ENCODE results near the gene INSYN2B.
"Not testable (repeated sequence)": the region's sequence is repeated elsewhere in the genome, so short reads cannot be mapped to it uniquely, and the experiment has no call there.

The INSYN2B gene

GRCh38 chr5:169956126-169956525 is 24.2 kb downstream of the INSYN2B start:
- Mint-ChIP-seq H3K4me3 (no peak overlapping the region), H3K36me3 (ENCODE audit: low read depth) (peaks cover 41% of the 10 kb centered on the region), H3K27me3 (no peaks in the 10 kb centered on the region), H3K9me3 (no peaks in the 10 kb centered on the region), H3K27ac (no peak overlapping the region), H3K4me1 (ENCODE audit: low read depth) (no peaks in the 10 kb centered on the region)
- no peak for DNase-seq

GRCh38 chr5:169954786-169955185 is 25.5 kb downstream of the INSYN2B start:
- no peak overlapping the region for H3K27ac Mint-ChIP-seq

DNA sequence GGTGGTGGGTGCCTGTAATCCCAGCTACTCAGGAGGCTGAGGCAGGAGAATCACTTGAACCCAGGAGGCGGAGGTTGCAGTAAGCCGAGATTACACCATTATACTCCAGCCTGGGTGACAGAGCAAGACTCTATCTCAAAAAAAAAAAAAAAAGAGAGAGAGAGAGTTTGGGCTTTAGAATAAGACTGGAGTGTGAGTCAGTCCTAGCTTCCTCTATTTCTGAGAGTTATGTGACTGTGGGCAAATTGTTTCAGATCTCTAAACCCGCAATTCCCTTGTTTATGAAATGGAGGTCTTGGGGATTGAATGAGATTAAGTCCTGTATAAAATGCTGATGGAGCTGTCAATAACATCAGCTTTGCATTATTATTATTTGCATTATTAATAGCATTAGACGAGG is 27.1 kb downstream of the INSYN2B start:
- not testable (repeated sequence) for H3K4me1 Mint-ChIP-seq (ENCODE audit: low read depth); H3K4me3 Mint-ChIP-seq; H3K9me3 Mint-ChIP-seq; DNase-seq; H3K27me3 Mint-ChIP-seq; H3K27ac Mint-ChIP-seq
- peaks cover 59% of the 10 kb centered on the region for H3K36me3 Mint-ChIP-seq (ENCODE audit: low read depth)

More at GRCh38 chr5:169954786-169955185, 25.5 kb downstream of the INSYN2B start:
- Mint-ChIP-seq H3K27me3 (no peaks in the 10 kb centered on the region), H3K36me3 (ENCODE audit: low read depth) (peaks cover 46% of the 10 kb centered on the region), H3K9me3 (no peaks in the 10 kb centered on the region), H3K4me1 (ENCODE audit: low read depth) (no peaks in the 10 kb centered on the region), H3K4me3 (no peak overlapping the region)
- DNase-seq, result no peak

GRCh38 chr5:169950333-169950732 is 30.0 kb downstream of the INSYN2B start:
- DNase-seq, result no peak
- Mint-ChIP-seq H3K27ac (no peak overlapping the region), H3K9me3 (no peaks in the 10 kb centered on the region), H3K4me3 (no peak overlapping the region), H3K36me3 (ENCODE audit: low read depth) (peaks cover 76% of the 10 kb centered on the region), H3K4me1 (ENCODE audit: low read depth) (no peaks in the 10 kb centered on the region), H3K27me3 (no peaks in the 10 kb centered on the region)

DNA sequence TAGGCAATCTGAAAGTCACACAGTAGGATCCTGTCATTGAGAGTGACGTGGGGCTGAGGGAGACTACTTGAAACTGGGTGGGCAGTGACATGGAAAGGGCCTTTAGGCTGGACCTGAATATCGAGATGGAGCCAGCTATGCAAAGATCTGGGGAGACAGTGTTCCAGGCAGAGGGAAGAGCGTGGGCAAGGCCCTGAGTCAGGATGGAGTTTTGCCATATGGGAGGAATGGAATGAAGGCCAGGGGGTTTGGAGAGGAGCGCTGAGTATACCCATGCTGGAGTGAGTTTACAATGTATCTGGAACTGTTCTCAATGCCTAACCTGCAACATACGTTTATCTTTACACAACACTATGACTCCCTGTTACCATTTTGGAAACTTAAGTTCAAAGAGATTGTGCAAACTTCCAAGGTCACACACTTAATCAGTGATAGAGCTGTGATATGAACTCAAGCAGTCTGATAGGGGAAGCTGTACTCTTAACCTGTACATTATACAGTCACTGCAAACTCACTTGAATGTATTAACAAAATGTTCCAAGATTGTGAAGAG is 33.5 kb downstream of the INSYN2B start:
- H3K27me3 Mint-ChIP-seq, result no peaks in the 10 kb centered on the region
- no peaks in the 10 kb centered on the region for H3K9me3 Mint-ChIP-seq
- peaks cover 1% of the 10 kb centered on the region for H3K4me1 Mint-ChIP-seq (ENCODE audit: low read depth)
- no peak overlapping the region for H3K4me3 Mint-ChIP-seq
- DNase-seq, result no peak
- no peak overlapping the region for H3K27ac Mint-ChIP-seq
- H3K36me3 Mint-ChIP-seq (ENCODE audit: low read depth), result peaks cover 70% of the 10 kb centered on the region

DNA sequence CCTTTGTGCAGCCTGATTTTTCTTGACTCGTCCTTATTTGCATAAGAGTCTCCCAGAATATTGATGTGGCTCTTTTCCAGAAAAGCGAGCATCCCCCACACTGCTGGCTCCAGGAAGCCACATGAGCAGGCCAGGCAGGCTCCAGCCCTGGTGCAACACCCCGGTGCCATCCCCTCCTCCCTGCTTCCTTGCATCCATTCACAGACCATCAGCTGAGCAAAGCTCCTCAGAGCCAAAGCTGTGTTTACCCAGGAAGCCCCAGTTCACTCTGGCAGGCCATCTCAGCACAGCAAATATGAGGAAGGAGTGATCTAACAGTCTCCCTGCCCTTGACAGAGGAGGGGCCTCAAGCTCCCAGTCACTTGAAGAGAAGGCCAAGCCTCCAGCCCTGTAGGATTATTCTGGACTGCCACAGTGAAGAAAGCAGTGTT is 34.4 kb downstream of the INSYN2B start:
- H3K4me3 Mint-ChIP-seq, result no peak overlapping the region
- peaks cover 2% of the 10 kb centered on the region for H3K4me1 Mint-ChIP-seq (ENCODE audit: low read depth)
- no peak for DNase-seq
- no peaks in the 10 kb centered on the region for H3K27me3 Mint-ChIP-seq
- peaks cover 66% of the 10 kb centered on the region for H3K36me3 Mint-ChIP-seq (ENCODE audit: low read depth)
- H3K9me3 Mint-ChIP-seq, result no peaks in the 10 kb centered on the region
- H3K27ac Mint-ChIP-seq, result peak overlapping the region; percentile 55

DNA sequence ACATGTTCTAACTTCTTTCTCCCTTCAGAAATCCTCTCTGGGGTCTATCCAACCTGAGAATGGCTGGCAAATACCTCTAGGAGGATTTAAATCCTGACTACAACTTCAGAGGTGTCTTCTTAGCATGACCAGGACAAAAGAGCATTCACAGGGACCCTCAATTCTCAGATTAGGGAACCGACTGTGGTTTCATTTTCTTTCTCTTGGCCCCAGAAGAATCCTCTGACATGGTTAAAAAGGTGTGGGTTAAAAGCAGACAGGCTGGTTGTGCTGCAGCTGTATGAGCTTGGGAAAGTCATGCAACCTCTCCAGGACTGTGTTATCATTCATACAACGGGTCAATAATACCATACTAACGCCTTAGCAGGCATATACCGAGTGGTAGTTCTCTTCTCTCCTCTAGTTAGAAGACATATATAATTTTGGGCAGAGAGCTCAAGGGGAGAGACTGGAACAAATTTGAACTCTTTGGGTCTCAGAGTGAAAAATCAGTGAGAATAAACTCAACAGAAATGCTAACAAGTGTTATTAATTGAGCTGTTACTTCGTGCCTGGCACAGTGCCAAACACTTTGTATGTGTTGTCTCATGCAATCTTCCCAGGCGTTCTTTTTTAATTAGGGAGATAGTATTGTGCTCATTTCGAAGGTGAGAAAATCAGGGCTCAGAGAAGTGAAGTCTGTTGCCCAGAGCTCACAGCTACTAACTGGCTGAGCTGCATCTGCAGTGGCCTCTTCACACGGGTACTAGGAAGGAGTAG is 35.2 kb downstream of the INSYN2B start:
- Mint-ChIP-seq H3K27ac (no peak overlapping the region), H3K4me1 (ENCODE audit: low read depth) (peaks cover 2% of the 10 kb centered on the region), H3K9me3 (no peaks in the 10 kb centered on the region), H3K4me3 (no peak overlapping the region), H3K27me3 (no peaks in the 10 kb centered on the region), H3K36me3 (ENCODE audit: low read depth) (peaks cover 60% of the 10 kb centered on the region)
- no peak for DNase-seq

DNA sequence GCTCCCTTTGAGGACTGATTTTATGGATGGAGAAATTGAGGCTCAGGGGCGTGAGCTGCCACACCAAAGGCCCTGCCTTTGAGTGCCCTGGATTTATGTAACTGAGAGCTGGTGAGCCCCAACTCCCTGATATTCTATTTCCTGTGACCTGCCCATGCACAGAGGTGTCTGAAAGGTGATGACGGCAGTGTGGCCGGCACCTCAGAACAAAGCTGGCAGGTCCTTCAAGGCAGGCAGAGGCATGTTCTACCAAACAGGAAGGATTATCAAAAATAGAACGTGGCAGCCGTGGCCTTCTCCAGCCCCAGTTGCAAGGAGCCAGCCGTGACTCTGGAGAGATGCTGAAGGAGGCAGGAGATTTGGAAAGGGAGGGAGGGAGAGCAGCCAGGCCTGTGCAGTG is 36.2 kb downstream of the INSYN2B start:
- peaks cover 58% of the 10 kb centered on the region for H3K36me3 Mint-ChIP-seq (ENCODE audit: low read depth)
- no peaks in the 10 kb centered on the region for H3K27me3 Mint-ChIP-seq
- no peak overlapping the region for H3K4me3 Mint-ChIP-seq
- DNase-seq, result no peak
- H3K27ac Mint-ChIP-seq, result no peak overlapping the region
- peaks cover 2% of the 10 kb centered on the region for H3K4me1 Mint-ChIP-seq (ENCODE audit: low read depth)
- H3K9me3 Mint-ChIP-seq, result no peaks in the 10 kb centered on the region

DNA sequence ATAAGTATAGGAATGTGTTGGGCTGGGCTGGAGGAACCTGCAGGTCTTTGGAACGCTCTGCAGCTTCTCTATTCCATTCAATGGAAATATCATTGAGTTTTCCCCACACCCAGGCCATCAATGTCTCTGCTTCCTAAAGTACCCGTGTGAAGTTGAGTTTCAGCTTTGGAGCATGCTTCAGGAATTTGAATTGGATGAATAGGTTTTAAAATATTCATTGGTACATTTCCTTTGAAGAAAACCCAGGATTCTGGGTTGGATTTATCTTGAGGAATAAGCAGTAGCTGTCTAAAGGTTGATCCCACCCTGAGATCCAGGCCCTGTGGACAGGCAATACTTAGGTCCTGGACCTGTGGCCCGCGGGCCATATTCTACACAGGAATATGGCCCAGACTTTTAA is 37.3 kb downstream of the INSYN2B start:
- no peak overlapping the region for H3K27ac Mint-ChIP-seq
- DNase-seq, result no peak
- H3K36me3 Mint-ChIP-seq (ENCODE audit: low read depth), result peaks cover 51% of the 10 kb centered on the region
- no peaks in the 10 kb centered on the region for H3K27me3 Mint-ChIP-seq
- H3K9me3 Mint-ChIP-seq, result no peaks in the 10 kb centered on the region
- no peak overlapping the region for H3K4me3 Mint-ChIP-seq
- peaks cover 2% of the 10 kb centered on the region for H3K4me1 Mint-ChIP-seq (ENCODE audit: low read depth)

DNA sequence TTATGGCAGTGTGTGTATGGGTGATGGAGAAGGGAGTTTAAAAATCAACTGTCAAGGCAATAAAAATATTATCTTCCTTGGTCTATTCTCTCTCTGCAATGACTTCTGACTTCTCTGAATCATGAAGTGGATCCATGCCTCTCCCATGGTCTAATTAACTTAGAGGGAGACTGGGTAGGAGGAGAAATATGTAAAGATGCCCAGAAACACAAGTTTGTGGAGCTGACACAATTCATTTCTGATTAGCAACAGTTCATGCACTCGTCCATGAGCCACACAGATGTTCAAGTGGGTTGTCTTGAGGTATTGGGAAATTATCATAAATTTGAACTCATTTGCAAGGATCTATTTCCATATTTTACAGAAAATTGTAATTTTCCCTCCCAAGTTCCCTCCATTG is 38.1 kb downstream of the INSYN2B start:
- no peak for DNase-seq
- no peak overlapping the region for H3K27ac Mint-ChIP-seq
- H3K36me3 Mint-ChIP-seq (ENCODE audit: low read depth), result peaks cover 51% of the 10 kb centered on the region
- no peak overlapping the region for H3K4me3 Mint-ChIP-seq
- H3K9me3 Mint-ChIP-seq, result no peaks in the 10 kb centered on the region
- H3K4me1 Mint-ChIP-seq (ENCODE audit: low read depth), result peaks cover 2% of the 10 kb centered on the region
- H3K27me3 Mint-ChIP-seq, result no peaks in the 10 kb centered on the region

GRCh38 chr5:169941542-169941941 is 38.8 kb downstream of the INSYN2B start:
- DNase-seq, result no peak
- Mint-ChIP-seq H3K9me3 (no peaks in the 10 kb centered on the region), H3K4me3 (no peak overlapping the region), H3K27me3 (no peaks in the 10 kb centered on the region), H3K27ac (no peak overlapping the region), H3K36me3 (ENCODE audit: low read depth) (peaks cover 50% of the 10 kb centered on the region), H3K4me1 (ENCODE audit: low read depth) (peaks cover 2% of the 10 kb centered on the region)

DNA sequence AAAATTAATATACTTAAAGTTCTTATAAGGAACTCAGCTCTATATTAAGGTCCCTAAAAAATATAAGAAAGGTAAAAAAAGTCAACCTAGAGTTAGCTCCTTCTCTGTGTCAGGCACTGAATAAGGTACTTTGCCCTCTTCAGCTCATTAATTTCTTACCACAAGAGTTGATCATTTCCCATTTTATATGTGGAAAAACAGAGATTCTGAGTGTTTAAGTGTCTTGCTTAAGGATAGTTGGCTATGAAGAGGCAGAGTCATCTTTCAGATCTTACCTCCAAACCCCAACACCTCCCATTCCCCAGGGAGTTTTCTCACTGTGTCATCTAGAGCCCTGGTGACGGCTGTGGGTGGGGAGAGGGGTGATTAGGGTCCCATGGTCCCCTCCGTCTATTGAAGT is 40.6 kb downstream of the INSYN2B start:
- H3K4me1 Mint-ChIP-seq (ENCODE audit: low read depth), result peaks cover 13% of the 10 kb centered on the region
- H3K9me3 Mint-ChIP-seq, result no peaks in the 10 kb centered on the region
- H3K36me3 Mint-ChIP-seq (ENCODE audit: low read depth), result peaks cover 53% of the 10 kb centered on the region
- H3K27me3 Mint-ChIP-seq, result no peaks in the 10 kb centered on the region
- H3K27ac Mint-ChIP-seq, result no peak overlapping the region
- no peak for DNase-seq
- H3K4me3 Mint-ChIP-seq, result no peak overlapping the region

GRCh38 chr5:169938439-169938838 is 41.9 kb downstream of the INSYN2B start:
- no peaks in the 10 kb centered on the region for H3K27me3 Mint-ChIP-seq
- peaks cover 59% of the 10 kb centered on the region for H3K36me3 Mint-ChIP-seq (ENCODE audit: low read depth)
- H3K4me1 Mint-ChIP-seq (ENCODE audit: low read depth), result peaks cover 26% of the 10 kb centered on the region
- no peak for DNase-seq
- H3K4me3 Mint-ChIP-seq, result no peak overlapping the region
- H3K9me3 Mint-ChIP-seq, result no peaks in the 10 kb centered on the region
- H3K27ac Mint-ChIP-seq, result no peak overlapping the region

DNA sequence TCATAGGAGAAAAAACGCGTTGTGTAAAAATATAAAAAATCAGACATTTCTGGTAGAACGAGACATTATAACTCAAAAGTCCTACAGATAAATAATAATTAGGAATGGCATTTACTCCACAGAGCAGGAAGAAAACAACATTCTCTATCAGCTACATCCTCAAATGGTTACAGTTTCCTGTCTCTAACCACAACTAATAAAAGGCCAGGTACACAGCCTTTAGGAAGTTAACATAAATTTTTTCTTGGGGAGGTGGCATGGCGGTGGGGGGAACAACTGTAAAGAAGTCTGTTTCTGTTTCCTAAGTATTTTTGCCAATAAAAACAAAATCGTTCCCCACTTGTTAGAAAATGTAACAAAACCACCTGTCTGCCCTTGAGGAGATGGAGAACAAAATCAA is 44.5 kb downstream of the INSYN2B start:
- Mint-ChIP-seq H3K4me3 (no peak overlapping the region), H3K36me3 (ENCODE audit: low read depth) (peaks cover 68% of the 10 kb centered on the region), H3K4me1 (ENCODE audit: low read depth) (peaks cover 46% of the 10 kb centered on the region), H3K27me3 (no peaks in the 10 kb centered on the region), H3K27ac (no peak overlapping the region), H3K9me3 (no peaks in the 10 kb centered on the region)
- no peak for DNase-seq

DNA sequence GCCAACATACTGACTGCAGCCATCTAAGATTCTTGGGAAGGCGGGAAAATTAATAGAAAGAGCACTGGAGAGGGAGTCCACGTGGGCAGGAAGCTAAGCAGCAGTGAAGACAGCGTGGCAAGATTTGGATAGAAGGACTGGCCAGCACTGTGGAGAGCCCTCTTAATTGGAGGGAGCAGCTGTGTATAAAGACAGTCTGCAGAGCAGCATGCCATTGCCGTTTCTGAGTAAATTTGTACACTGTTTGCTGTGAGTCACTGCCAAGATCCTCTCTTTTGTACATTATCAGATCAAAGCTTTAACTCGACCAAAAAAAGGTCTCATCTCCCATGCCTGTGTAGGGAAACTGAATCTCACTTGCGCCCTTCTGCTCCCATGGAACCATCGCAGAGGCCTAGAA is 45.3 kb downstream of the INSYN2B start:
- no peak for DNase-seq
- Mint-ChIP-seq H3K4me3 (no peak overlapping the region), H3K27me3 (no peaks in the 10 kb centered on the region), H3K9me3 (no peaks in the 10 kb centered on the region), H3K36me3 (ENCODE audit: low read depth) (peaks cover 73% of the 10 kb centered on the region), H3K27ac (no peak overlapping the region), H3K4me1 (ENCODE audit: low read depth) (peaks cover 50% of the 10 kb centered on the region)
